Measurements from ENCODE around the gene ACTG1.

- TF ChIP-seq LEF1 (IDR thresholded peaks at IDR 0.05; ENCODE audit: borderline replicate concordance) (no peak), ZNF384 (IDR thresholded peaks at IDR 0.05) (no peak), FOXM1 (IDR thresholded peaks at IDR 0.05; ENCODE audit: borderline replicate concordance) (no peak), HDGF (IDR thresholded peaks at IDR 0.05; ENCODE audit: borderline replicate concordance) (no peak), L3MBTL2 (conservative IDR thresholded peaks at IDR 0.05) (no peak), FOXA1 (IDR thresholded peaks at IDR 0.05) (no peak), PKNOX1 (IDR thresholded peaks at IDR 0.05) (no peak), SP1 (IDR thresholded peaks at IDR 0.05) (no peak), SUZ12 (IDR thresholded peaks at IDR 0.05) (no peak), BHLHE40 (IDR thresholded peaks at IDR 0.05; ENCODE audit: borderline replicate concordance) (no peak), CTBP1 (IDR thresholded peaks at IDR 0.05; ENCODE audit: borderline replicate concordance) (no peak)
These were observed 30.6 kb downstream of the ACTG1 start for GRCh38 chr17:81481815-81482505.

Measured in HEK293T (cell line).